Epithelial cell of prostate (primary cell): ENCODE results near the gene SNAP23.
A peak's percentile ranks its signal among the peaks of the same experiment; 100 is the strongest.

Experiments
- DNase-seq: peaks from one replicate; pipeline ENCODE4 v3.0.0-alpha.2; 2011; ENCODE audit warnings: low read depth, low spot score
- H3K27ac ChIP-seq: fragments of 450-650 bp; 2 replicates; pipeline ENCODE4 v1.5.1; 2017; ENCODE audit warnings: mild to moderate bottlenecking

SNAP23 gene

GRCh38 chr15:42493679-42494078 lies 1.8 kb upstream of the SNAP23 start:
- DNase-seq: no peak
- peak overlapping the region; percentile 97 for H3K27ac ChIP-seq

GRCh38 chr15:42494998-42495360 lies 455 bp upstream of the SNAP23 start:
- H3K27ac ChIP-seq: peak overlapping the region; percentile 97
- no peak for DNase-seq

GRCh38 chr15:42498212-42499068 lies 3.0 kb downstream of the SNAP23 start:
- no peak for DNase-seq
- peak overlapping the region; percentile 47 for H3K27ac ChIP-seq

GRCh38 chr15:42499858-42500609 lies 4.6 kb downstream of the SNAP23 start:
- DNase-seq: no peak
- peak overlapping the region; percentile 47 for H3K27ac ChIP-seq

GRCh38 chr15:42502477-42502876 lies 7.0 kb downstream of the SNAP23 start:
- no peak for DNase-seq
- no peak overlapping the region for H3K27ac ChIP-seq

- no peak for DNase-seq
- H3K27ac ChIP-seq: no peak overlapping the region
These were observed 8.4 kb downstream of the SNAP23 start for GRCh38 chr15:42503825-42504224.

GRCh38 chr15:42504631-42505030 lies 9.2 kb downstream of the SNAP23 start:
- H3K27ac ChIP-seq: no peak overlapping the region
- DNase-seq: no peak

- DNase-seq: no peak
- H3K27ac ChIP-seq: no peak overlapping the region
These were observed 12.1 kb downstream of the SNAP23 start for GRCh38 chr15:42507514-42507913.

- DNase-seq: no peak
- H3K27ac ChIP-seq: no peak overlapping the region
These were observed 12.8 kb downstream of the SNAP23 start for GRCh38 chr15:42508263-42508690.

GRCh38 chr15:42510258-42511006 lies 15.0 kb downstream of the SNAP23 start:
- H3K27ac ChIP-seq: no peak overlapping the region

GRCh38 chr15:42511007-42511391 lies 15.6 kb downstream of the SNAP23 start:
- DNase-seq: no peak

More at GRCh38 chr15:42510258-42511006, 15.0 kb downstream of the SNAP23 start:
- no peak for DNase-seq

GRCh38 chr15:42523331-42523730 lies 27.9 kb downstream of the SNAP23 start:
- H3K27ac ChIP-seq: no peak overlapping the region

More at GRCh38 chr15:42511007-42511391, 15.6 kb downstream of the SNAP23 start:
- no peak overlapping the region for H3K27ac ChIP-seq

GRCh38 chr15:42528970-42529369 lies 33.5 kb downstream of the SNAP23 start:
- DNase-seq: no peak
- H3K27ac ChIP-seq: no peak overlapping the region

More at GRCh38 chr15:42523331-42523730, 27.9 kb downstream of the SNAP23 start:
- DNase-seq: no peak

- H3K27ac ChIP-seq: no peak overlapping the region
These were observed 37.8 kb downstream of the SNAP23 start for GRCh38 chr15:42533246-42533645.

GRCh38 chr15:42544853-42545629 lies 49.6 kb downstream of the SNAP23 start:
- DNase-seq: no peak
- H3K27ac ChIP-seq: no peak overlapping the region

More at GRCh38 chr15:42533246-42533645, 37.8 kb downstream of the SNAP23 start:
- DNase-seq: no peak

- H3K27ac ChIP-seq: peak overlapping the region; percentile 70
- no peak for DNase-seq
These were observed 52.4 kb downstream of the SNAP23 start for GRCh38 chr15:42547918-42548248.

GRCh38 chr15:42548249-42549031 lies 53.0 kb downstream of the SNAP23 start, which contains the start of the genes HAUS2 and LRRC57:
Gene HAUS2 (plus strand): TSS chr15:42548838. CDS start chr15:42548873, 35 bp downstream.
Gene LRRC57 (minus strand): TSS chr15:42548793. CDS start chr15:42548434, 359 bp downstream.
- H3K27ac ChIP-seq: peak within 1 kb of the TSS; percentile 70
- peak; percentile 22 for DNase-seq

GRCh38 chr15:42549032-42549491 lies 53.6 kb downstream of the SNAP23 start:
- DNase-seq: no peak
- peak overlapping the region; percentile 70 for H3K27ac ChIP-seq
